ENCODE measurements around the gene LRFN4. TPM values are rescaled to one million over a fixed set of nuclear protein-coding genes. Genes with fewer than 3 reads are reported as not detected.

Gene LRFN4
- polyA plus RNA-seq, 12 donors, result 13.1 to 30.6 (median 15.4) TPM; not detected in 1

DNA sequence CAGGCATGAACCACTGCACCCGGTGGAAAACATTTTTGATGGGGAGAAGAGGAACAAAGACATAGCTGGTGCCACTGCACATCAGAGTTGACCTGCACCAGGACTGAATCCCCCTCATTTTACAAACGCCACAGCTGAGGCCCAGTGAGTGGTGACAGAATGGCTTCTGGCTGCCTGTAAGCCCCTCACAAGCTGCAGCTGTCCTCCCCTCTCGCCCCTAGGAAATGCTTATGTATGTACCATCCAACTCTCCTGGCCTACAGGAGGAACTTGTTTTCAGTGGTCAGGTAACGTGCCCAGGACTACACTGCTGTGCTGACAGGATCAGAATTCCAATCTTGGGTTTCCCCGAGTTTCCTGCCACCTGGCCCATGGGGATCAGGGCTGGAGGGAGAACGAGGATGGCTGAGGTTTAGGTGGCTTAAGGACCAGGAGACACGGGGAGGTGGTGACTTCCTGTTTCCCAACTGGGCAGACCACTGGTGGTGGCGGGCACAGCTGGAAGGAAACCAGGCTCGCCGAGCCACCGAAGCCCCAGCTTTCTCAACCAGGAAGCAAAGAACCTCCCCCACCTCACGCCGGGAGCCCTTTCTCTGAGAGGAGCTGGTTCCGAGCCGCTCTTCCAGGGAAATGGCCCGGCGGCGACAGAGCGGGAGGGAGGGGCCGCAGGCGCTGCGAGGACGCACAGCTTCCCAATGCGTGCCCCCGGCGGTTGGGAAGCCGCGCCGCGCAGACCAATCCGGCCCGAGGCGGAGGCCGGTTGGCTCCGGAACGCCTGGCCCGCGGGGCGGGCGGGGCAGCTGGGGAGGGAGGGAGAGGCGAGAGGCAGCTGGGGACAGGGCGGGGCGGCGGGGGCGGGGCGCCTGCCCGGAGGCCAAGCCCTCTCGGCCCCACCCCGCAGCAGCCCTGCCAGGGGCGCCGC is 1.0 kb upstream of the LRFN4 start:
- peak; percentile 85 for DNase-seq

DNA sequence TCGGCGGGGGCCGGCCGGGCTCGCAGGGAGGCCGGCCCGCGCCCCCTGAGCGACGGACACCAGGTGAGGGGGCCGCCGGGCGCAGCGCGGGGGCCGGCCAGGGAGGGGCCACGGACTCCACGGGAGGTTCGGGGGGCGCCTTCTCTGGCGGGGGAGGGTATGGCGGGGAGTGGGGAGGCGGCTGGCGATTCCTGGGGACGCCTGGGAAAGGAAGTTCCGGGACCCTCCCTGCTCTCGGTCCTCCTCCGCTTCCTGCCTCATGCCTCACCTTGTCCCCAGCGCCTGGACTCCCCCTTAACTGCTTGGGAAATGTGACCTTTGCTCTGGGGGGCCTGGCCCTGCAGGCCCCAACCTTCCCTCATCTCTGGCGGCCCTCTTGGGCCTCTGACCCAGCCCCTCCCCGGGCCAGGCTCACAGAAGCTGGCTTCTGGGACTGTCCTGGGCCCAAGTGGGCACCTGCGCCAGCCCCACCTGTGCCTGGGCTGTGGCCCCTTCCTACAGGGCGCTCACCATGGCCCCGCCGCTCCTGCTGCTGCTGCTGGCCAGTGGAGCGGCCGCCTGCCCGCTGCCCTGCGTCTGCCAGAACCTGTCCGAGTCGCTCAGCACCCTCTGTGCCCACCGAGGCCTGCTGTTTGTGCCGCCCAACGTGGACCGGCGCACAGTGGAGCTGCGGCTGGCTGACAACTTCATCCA is 516 bp downstream of the LRFN4 start:
- DNase-seq, result no peak

DNA sequence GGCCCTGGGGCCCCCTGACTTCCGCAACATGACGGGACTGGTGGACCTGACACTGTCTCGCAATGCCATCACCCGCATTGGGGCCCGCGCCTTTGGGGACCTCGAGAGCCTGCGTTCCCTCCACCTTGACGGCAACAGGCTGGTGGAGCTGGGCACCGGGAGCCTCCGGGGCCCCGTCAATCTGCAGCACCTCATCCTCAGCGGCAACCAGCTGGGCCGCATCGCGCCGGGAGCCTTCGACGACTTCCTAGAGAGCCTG is 992 bp downstream of the LRFN4 start:
- DNase-seq, result no peak

DNA sequence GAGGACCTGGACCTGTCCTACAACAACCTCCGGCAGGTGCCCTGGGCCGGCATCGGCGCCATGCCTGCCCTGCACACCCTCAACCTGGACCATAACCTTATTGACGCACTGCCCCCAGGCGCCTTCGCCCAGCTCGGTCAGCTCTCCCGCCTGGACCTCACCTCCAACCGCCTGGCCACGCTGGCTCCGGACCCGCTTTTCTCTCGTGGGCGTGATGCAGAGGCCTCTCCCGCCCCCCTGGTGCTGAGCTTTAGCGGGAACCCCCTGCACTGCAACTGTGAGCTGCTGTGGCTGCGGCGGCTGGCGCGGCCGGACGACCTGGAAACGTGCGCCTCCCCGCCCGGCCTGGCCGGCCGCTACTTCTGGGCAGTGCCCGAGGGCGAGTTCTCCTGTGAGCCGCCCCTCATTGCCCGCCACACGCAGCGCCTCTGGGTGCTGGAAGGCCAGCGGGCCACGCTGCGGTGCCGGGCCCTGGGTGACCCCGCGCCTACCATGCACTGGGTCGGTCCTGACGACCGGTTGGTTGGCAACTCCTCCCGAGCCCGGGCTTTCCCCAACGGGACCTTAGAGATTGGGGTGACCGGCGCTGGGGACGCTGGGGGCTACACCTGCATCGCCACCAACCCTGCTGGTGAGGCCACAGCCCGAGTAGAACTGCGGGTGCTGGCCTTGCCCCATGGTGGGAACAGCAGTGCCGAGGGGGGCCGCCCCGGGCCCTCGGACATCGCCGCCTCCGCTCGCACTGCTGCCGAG is 1.5 kb downstream of the LRFN4 start:
- no peak for DNase-seq

DNA sequence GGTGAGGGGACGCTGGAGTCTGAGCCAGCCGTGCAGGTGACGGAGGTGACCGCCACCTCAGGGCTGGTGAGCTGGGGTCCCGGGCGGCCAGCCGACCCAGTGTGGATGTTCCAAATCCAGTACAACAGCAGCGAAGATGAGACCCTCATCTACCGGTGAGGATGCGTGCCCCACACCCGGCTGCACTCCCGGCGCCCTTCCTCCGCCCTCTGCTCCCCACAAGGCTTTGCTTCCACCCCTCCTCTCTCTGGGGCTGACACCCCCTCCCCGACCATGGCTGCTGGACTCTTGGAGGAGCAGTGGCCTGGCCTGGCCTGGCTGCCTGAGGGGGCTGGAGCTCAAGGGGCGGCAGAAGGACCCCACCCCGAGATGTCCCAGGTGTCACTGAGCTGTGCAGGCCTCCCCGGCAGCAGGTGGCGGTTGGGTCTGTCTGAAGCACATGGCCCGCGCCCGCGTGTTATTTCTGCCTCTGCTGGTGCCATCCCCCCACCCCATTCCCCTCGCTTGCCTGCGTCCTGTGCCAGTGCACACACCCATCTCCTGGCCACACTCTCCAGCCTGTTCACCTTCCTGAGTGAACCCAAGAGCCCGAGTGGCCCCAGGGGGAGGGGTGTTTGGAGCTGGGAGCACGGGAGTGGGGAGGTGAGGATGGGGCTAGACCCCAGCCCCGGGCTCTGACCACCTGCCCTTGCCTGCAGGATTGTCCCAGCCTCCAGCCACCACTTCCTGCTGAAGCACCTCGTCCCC is 2.2 kb downstream of the LRFN4 start:
- DNase-seq, result no peak

DNA sequence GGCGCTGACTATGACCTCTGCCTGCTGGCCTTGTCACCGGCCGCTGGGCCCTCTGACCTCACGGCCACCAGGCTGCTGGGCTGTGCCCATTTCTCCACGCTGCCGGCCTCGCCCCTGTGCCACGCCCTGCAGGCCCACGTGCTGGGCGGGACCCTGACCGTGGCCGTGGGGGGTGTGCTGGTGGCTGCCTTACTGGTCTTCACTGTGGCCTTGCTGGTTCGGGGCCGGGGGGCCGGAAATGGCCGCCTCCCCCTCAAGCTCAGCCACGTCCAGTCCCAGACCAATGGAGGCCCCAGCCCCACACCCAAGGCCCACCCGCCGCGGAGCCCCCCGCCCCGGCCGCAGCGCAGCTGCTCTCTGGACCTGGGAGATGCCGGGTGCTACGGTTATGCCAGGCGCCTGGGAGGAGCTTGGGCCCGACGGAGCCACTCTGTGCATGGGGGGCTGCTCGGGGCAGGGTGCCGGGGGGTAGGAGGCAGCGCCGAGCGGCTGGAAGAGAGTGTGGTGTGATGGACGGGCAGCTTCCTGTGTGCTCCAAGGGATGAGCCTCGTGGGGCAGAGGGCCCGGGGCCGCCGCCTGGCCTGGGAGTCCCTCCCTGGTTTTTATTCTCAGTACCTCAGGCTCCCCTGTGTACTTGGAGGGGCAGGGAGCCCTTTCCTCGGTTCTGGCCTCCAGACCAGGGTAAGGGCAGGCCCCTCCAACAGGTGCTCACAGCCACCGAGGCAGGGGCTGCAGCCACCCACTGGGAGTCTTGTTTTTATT is 3.0 kb downstream of the LRFN4 start:
- no peak for DNase-seq

DNA sequence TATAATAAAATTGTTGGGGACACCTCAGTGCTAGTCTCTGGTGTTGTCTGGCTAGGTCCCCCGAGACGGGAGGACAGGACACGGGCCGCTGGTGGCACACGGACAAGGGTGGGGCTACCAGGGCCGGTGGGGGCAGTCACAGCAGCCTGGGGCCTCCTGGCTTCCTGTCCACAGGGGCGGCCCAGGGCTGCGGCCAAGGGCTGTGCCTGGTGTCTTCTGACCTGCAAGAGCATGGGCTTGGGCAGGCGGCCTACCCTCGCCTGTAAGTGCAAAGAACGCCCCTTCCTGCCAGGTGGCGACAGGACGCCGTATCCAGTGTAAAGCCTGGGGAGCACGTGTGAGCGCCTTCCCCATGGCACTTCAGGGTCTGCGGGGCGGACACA is 3.6 kb downstream of the LRFN4 start:
- no peak for DNase-seq

DNA sequence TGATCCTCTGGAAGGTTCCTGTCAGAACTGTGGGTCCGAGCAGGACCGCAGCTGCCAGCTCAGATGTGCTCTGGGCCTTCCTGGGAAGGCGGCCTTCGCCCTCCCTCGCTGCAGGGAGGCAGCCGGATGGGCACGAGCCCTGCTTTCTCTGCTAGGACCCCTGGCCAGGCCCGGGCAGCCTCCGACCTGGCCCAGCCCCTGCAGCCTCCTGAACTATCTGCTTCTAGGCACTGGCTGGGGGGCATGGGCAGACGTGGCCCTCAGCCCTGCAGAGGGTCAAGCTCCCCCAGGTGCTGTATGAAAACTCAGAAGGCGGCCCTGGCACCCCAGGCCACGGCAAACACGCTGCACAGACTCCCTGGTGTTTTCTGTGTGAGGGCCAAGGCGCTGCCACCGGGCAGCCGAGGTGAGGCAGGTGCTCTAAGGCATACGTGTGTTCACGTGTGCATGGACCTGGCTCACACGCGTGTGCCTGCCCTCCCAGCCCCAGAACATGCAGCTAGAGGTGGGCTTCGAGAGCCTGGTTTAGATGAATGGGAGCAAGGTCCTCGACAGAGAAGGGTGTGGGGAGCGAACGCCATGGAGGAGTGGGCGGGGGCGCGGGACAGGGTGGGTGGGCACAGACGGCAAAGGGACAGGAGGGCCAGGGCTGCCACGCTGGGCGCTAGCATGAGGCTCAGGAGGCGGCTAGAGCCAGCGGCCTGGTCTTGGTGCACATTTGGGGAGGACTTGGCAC is 4.3 kb downstream of the LRFN4 start:
- DNase-seq, result no peak

DNA sequence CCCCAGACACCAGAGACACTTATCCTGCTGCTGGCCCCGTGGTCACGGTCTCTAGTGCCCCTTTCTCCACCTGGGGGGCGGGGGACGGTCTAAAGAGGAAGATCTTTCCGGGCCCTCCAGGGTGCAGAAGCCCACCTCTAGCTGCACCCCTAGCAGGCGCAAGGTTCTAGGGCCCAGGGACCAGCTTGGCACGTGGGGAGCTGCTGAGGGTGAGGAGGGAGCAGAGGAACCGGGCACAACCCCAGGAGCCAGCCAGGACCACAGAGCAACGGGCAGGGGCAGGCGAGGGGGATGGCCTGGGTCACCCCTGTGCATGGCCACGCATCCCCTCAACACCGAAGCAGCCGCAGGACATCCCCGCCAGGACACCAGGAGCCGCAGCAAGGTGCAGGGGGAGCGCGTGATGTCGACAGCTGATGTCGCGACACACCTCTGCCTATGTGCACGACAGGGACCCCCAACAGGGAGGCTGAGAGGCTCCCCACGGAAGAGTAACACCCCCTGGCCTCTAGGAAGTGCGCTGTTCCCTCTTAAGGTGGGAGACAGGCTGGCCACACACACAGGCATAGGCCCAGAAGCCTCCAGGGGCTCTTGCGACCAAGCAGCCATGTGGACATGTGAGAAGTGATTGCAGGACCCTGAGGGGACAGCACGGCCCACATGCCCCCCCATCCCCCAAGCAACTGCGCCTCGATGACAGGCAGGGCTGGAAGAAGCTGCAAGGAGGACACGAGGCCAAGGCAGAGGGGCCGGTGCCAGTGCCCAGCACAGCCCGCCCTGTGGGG is 5.1 kb downstream of the LRFN4 start:
- DNase-seq, result no peak

DNA sequence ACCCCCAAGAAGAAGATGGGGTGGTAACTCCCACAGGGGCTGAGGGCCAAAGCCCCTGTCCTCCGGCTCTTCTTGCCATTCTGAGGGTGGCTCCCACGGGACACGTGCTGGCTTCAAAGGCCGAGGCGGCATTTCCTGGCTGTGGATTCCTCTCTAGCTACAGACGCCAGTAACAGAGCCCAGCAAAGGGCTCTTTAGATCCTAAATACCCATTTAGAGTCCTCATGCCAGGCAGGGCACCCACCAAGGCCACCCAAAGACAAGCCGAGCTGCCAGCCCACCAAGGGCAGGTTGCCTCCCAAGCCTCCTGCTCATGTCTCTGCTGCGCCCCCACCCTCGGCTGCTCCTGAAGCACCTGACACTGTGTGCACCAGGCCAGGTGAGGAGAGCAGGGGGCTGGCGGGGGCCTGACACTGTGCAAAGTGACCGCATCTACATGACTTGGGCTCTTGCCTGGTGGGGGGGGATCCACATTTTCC is 5.7 kb downstream of the LRFN4 start:
- DNase-seq, result no peak

DNA sequence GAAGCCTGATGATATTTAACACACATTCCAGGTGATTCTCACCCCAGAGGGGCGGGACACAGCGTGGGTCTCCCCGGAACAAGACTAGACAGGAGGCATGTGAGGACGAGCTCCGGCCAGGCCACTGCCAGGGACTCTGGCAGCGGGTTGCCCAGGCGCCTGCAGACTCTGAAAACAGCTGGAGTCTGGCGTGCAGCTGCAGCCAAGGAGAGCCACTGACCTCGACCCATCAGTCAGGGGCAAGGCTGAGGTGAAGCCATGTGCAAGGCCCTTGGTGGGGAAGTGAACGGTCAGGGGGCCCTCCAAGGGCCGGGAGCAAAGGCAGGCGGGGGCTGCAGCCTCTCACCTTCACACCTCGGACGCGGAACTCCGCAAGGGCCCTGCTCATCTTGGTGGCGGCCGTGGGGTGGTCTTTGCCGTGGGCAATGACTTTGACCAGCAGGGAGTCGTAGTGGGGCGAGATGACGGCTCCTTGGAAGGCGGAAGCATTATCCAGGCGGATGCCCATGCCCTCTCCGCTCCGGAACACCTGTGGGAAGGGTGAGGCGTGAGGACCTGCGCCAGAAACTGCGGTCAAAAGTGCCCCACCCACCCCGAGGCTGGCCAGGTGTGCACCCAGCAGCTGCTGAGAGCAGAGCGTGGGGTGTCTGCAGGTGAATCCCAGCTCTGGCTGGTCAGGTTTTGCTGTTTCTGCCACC is 6.7 kb downstream of the LRFN4 start:
- no peak for DNase-seq

DNA sequence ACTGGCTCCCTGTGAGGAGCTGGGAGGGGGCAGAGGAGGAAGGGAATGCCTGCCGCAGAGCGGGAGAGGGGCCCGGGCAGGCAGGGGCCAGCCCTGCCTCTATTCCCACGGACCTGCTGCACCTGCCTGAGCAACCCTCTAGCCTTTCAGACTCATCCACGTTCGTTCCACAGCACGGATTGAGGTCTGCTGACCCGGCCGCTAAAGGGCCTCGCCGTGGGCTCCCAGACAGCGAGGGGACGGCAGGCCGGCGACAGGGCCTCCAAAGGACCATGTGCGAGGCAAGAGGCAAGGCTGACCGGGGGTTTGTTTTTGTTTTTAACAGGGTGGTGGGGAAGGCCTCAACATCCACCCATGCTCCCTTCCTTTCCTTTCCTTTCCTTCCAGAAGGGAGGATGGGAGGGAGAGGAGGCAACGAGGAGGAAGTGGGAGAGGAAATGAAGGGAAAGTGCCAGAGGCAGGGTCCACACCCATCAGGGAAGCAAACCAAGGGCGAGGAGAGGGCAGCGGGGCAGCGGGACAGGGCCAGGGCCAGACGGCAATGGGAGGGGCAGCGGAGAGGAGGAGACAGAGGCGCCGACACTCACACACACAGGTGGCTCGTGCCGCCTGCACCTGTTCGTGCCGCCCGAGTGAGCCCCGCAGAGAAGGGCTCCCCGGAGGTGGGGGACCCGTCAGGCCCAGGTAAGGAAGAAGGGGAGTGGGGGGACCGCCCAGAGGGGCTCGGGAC is 7.5 kb downstream of the LRFN4 start:
- DNase-seq, result no peak

DNA sequence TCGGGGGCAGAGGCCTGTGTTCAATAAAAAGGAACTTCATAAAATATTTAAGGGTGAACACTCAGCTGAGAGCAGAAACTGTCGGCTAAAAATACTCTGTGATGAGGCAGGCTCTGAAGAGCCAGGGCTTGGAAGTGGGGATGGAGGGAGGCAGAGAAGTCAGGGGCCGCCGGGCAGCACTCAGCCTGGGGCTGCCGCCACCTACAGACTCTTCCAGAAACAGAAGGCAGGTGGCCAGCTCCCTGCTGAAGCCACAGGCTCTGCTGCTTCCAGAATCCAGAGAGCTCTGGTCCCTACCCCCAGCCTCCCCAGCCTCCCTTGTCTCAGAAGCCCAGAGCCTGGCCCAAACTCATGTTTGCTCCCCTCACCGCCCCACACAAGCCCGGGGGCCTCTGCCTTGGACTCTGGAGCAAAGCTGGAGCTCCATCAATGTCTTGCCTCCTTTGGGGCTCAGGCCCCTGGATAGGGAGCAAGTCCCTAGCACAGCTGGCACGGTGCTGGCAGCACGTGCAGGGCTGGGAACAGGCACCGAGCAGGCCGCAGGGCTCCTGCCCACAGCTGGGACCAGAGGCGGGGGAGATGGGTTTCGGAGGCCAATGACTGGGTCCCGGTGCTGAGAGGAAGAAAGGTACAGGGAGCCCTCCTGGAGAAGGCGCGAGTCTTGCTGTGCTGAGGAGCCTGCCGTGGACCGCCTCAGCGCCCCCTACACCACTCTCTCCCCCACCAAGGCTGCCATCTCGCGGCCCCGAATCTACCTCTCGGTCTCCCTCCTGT is 8.2 kb downstream of the LRFN4 start:
- DNase-seq, result no peak

DNA sequence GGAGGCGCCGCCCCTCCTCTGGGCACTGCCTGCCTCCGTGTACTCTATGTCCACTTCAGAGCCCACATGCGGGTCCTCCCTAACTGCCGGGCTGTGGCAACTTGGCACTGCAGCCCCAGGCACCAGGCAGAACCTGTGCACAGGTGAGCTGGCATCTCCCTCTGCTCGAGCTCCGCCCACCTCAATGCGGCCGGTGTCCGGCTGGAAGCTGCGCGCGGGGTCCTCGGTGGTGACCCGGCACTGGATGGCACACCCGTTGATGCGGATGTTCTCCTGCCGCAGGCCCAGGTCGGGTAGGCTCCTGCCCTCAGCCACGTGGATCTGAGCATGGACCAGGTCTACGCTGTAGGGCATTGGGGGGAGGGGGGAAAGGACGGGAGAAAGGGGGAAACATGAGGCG is 9.1 kb downstream of the LRFN4 start:
- no peak for DNase-seq

DNA sequence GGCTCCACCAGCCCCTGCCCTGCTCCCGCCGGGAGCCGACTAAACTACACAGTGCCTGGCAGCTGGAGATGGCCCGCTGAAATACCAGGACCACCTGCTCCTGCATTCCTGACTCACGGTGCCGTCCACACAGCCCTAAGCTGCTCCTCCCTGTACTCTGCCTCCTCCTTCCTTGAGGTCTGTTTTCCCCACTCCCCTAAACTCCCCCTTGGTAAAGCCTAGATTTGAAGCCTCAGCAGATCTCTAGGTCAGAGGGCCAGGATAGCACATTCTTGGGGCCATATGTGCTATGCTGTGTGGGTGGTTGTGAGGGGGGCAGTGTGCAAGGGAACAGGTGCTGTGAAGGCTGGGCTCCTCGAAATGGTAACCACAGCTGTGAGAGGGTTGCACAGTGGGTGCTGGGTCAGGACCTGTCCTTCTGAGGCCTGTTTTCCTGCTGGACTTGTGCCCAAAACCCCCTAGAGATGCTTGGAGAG is 9.7 kb downstream of the LRFN4 start:
- peak; percentile 28 for DNase-seq

DNA sequence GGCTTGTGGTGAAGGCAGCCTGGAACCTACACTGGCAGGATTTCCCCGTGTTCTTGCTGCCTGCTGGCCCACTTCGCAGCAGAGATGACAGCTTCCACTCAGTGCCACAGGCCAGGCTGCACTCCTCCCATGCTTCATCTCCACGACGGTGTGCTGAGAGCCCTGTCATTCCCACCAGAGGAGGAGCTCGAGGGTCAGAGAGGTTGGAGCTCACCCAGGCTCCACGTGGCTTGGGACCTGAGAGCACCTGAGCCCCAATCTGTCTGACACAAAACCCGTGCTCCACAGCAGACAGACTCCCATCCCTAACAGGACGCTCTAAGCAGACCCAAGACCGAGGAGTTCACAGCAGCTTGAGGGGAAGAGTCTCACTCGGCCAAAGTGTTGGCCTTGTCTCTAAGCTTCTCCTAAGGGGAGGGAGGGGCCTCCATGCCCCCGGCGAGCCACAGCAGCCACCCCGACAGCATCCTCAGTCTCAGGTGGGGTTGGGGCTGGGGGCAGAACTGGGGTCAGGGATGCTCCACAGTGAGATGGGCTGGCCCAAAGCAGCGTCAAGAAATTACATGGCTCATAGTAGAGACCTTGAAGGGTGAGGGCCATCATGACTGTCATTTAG is 10.7 kb downstream of the LRFN4 start:
- no peak for DNase-seq

Data from muscle of arm (tissue), 12 donors.